HEK293T (cell line): ENCODE results near the gene ADK.
"Not testable (repeated sequence)": the region's sequence is repeated elsewhere in the genome, so short reads cannot be mapped to it uniquely, and the experiment has no call there.

Experiments
- CTCF ChIA-PET: fragments of 350-600 bp; formaldehyde crosslinking; extraction: SDS; loops from one replicate; lab custom pipeline; 2021; ENCODE audit warnings: antibody characterized with exemption, inconsistent platforms; lab: Yijun Ruan, JAX
- POLR2A ChIA-PET: fragments of 350-600 bp; formaldehyde crosslinking; extraction: SDS; loops from one replicate; lab custom pipeline; 2020; ENCODE audit warnings: antibody characterized with exemption, inconsistent platforms; lab: Yijun Ruan, JAX
- DNase-seq: peaks from one replicate; pipeline ENCODE4 v3.0.0; 2012; ENCODE audit warnings: mixed read lengths; ENCODE audit errors: extremely low spot score
- ARNT ChIP-seq: fragments of 450-650 bp; IDR thresholded peaks from 2 replicates; pipeline ENCODE4 v1.6.1; 2017; ENCODE audit warnings: mild to moderate bottlenecking
- BHLHE40 ChIP-seq: fragments of 450-650 bp; IDR thresholded peaks from 2 replicates; pipeline ENCODE4 v1.6.1; 2016; ENCODE audit warnings: mild to moderate bottlenecking, moderate library complexity, borderline replicate concordance
- CTBP1 ChIP-seq: fragments of 450-650 bp; IDR thresholded peaks from 2 replicates; pipeline ENCODE4 v1.6.1; 2016; ENCODE audit warnings: borderline replicate concordance
- ELF4 ChIP-seq: fragments of 450-650 bp; IDR thresholded peaks from 2 replicates; pipeline ENCODE4 v1.6.1; 2017; ENCODE audit warnings: antibody characterized with exemption
- FOXA1 ChIP-seq: fragments of 450-650 bp; IDR thresholded peaks from 2 replicates; pipeline ENCODE4 v1.6.1; 2016; ENCODE audit warnings: mild to moderate bottlenecking
- FOXK2 ChIP-seq: fragments of 450-650 bp; IDR thresholded peaks from 2 replicates; pipeline ENCODE4 v1.6.1; 2016; ENCODE audit warnings: mild to moderate bottlenecking
- FOXM1 ChIP-seq: fragments of 450-650 bp; IDR thresholded peaks from 2 replicates; pipeline ENCODE4 v1.6.1; 2017; ENCODE audit warnings: mild to moderate bottlenecking, borderline replicate concordance
- HDGF ChIP-seq: fragments of 450-650 bp; IDR thresholded peaks from 2 replicates; pipeline ENCODE4 v1.6.1; 2017; ENCODE audit warnings: antibody characterized with exemption, borderline replicate concordance
- L3MBTL2 ChIP-seq: fragments of 450-650 bp; conservative IDR thresholded peaks from 2 replicates; pipeline ENCODE4 v1.6.1; 2016; ENCODE audit warnings: mild to moderate bottlenecking
- LEF1 ChIP-seq: fragments of 450-650 bp; IDR thresholded peaks from 2 replicates; pipeline ENCODE4 v1.6.1; 2017; ENCODE audit warnings: mild to moderate bottlenecking, borderline replicate concordance
- NFRKB ChIP-seq: fragments of 450-650 bp; IDR thresholded peaks from 2 replicates; pipeline ENCODE4 v1.6.1; 2016; ENCODE audit warnings: mild to moderate bottlenecking, moderate library complexity
- PKNOX1 ChIP-seq: fragments of 450-650 bp; IDR thresholded peaks from 2 replicates; pipeline ENCODE4 v1.6.1; 2016
- SP1 ChIP-seq: fragments of 450-650 bp; IDR thresholded peaks from 2 replicates; pipeline ENCODE4 v1.6.1; 2017
- SUZ12 ChIP-seq: fragments of 450-650 bp; IDR thresholded peaks from 2 replicates; pipeline ENCODE4 v1.6.1; 2016; ENCODE audit warnings: mild to moderate bottlenecking
- TARDBP ChIP-seq: fragments of 450-650 bp; IDR thresholded peaks from 2 replicates; pipeline ENCODE4 v1.6.1; 2016
- ZNF384 ChIP-seq: fragments of 450-650 bp; IDR thresholded peaks from 2 replicates; pipeline ENCODE4 v1.6.1; 2016

ADK gene

GRCh38 chr10:74483356-74483755, 332.3 kb downstream of the ADK start:
- CTCF ChIA-PET = no interaction called here
- TF ChIP-seq L3MBTL2 (no peak), LEF1 (no peak)

GRCh38 chr10:74485283-74485682, 334.3 kb downstream of the ADK start:
- TF ChIP-seq LEF1 (no peak), L3MBTL2 (no peak), PKNOX1 (no peak), ZNF384 (no peak), NFRKB (no peak), SP1 (no peak), SUZ12 (no peak), ELF4 (no peak), FOXK2 (no peak), ARNT (no peak), TARDBP (no peak)
- DNase-seq = no peak
- ChIA-PET POLR2A (no interaction called here), CTCF (no interaction called here)

More at GRCh38 chr10:74483356-74483755, 332.3 kb downstream of the ADK start:
- no peak for DNase-seq
- POLR2A ChIA-PET = no interaction called here

GRCh38 chr10:74486659-74487058, 335.6 kb downstream of the ADK start:
- POLR2A ChIA-PET = no interaction called here
- TF ChIP-seq LEF1 = no peak
- no peak for TF ChIP-seq HDGF
- no peak for TF ChIP-seq L3MBTL2
- TF ChIP-seq TARDBP = no peak
- TF ChIP-seq ELF4 = no peak
- no peak for TF ChIP-seq FOXK2
- DNase-seq = no peak
- CTCF ChIA-PET = no interaction called here

GRCh38 chr10:74488907-74489306, 337.9 kb downstream of the ADK start:
- ChIA-PET CTCF (no interaction called here), POLR2A (no interaction called here)
- TF ChIP-seq NFRKB (no peak), L3MBTL2 (no peak), TARDBP (no peak), ZNF384 (no peak), HDGF (no peak), LEF1 (no peak), SUZ12 (no peak), CTBP1 (no peak), BHLHE40 (no peak), SP1 (no peak), FOXM1 (no peak), FOXA1 (no peak), ELF4 (no peak)
- DNase-seq = no peak

- ChIA-PET CTCF (no interaction called here), POLR2A (no interaction called here)
- TF ChIP-seq ELF4 (no peak), FOXA1 (no peak), FOXM1 (no peak), ARNT (no peak), CTBP1 (no peak), NFRKB (no peak), BHLHE40 (no peak), FOXK2 (no peak), L3MBTL2 (no peak), TARDBP (no peak), PKNOX1 (no peak), SUZ12 (no peak), SP1 (no peak), LEF1 (no peak), HDGF (no peak), ZNF384 (no peak)
- no peak for DNase-seq
These were observed 339.5 kb downstream of the ADK start for GRCh38 chr10:74490551-74490950.

GRCh38 chr10:74491014-74491413, 340.0 kb downstream of the ADK start:
- ChIA-PET POLR2A (no interaction called here), CTCF (no interaction called here)
- TF ChIP-seq LEF1 (no peak), ELF4 (no peak), PKNOX1 (no peak), SP1 (no peak), TARDBP (no peak), BHLHE40 (no peak), FOXK2 (no peak), SUZ12 (no peak), FOXA1 (no peak)
- no peak for DNase-seq

GRCh38 chr10:74496276-74496675, 345.3 kb downstream of the ADK start:
- CTCF ChIA-PET, DNase-seq, POLR2A ChIA-PET: not testable (repeated sequence)

- POLR2A ChIA-PET, DNase-seq, CTCF ChIA-PET: not testable (repeated sequence)
These were observed 347.6 kb downstream of the ADK start for GRCh38 chr10:74498664-74499063.
